Measurements from ENCODE around the gene MLH3.

MLH3 gene

DNA sequence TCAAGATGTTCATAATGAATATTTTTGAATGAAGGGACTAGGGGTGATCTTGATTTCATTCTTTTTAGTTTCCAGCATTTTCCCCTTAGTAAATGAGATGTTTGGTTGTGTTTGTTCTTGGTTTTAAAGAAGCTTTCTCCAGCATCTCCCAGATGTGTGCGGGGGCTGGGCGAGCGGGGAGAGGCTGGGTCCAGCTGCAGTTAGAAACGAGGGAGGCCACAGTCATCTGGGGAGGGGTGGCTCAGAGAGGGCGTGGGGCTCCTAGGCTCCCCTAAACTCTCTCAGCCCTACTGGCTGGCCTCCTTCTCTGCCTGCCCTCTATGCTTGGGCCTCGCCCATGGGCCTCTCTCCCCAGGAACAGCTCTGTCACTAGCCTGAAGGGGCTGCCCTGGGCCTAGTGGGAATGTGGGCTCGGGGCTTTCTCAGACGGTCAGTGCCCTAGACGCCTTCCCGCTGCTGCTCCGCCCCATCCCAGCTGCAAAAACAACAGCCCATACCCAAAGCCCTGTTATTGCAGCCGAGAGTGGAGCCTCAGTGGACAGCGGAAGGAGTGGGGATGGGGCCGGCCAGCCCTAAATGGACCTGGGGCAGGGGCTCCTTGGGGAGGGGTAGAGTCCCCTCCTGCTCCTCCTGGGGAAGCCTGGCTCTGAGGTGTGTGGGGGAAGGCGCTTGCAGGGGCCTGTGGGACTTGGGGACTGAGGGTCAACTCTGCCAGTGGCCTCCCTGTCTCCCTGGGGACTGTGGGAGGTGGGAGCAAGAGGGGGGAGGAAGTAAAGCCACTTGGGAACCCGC, 66.8 kb downstream of the MLH3 start:
- no peak for DNase-seq (ENCODE audit: low read depth in 2 of 2)

DNA sequence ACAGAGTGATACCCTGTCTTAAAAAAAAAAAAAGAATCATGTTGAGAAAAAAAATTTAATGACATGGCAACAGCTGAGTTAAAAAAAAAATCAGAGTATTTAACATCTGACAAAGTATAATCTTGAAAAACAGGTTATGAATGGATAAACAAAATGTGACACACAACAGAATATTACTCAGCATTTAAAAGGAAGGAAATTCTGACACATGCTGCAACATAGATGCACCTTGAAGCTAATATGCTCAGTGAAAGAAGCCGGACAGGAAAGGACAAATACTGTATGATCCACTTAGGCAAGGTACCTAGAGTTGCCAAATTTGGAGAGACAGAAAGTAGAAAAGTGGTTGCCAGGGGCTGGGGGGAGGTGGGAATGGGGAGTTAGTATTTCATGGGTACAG, 67.9 kb downstream of the MLH3 start:
- DNase-seq (ENCODE audit: low read depth in 2 of 2): no peak

DNA sequence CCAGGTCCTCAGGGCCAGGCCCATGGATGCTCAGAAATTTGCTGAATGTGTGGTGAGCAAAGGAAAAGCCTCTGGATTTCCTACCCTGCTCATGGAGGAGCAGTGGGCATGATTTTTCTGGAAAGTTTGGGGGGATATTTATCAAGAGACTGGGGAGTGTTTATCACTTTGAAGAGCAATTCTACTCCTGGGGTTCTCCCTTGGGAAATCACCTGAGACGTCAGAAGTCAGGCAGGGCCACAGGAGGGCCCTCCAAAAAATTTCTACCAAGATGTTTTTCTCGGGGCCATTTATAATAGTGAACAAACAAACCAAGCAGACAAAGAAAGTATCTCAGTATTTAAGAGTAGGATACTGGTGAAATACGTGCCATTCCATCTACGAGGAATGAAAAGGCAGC, 68.6 kb downstream of the MLH3 start:
- no peak for DNase-seq (ENCODE audit: low read depth in 2 of 2)

DNA sequence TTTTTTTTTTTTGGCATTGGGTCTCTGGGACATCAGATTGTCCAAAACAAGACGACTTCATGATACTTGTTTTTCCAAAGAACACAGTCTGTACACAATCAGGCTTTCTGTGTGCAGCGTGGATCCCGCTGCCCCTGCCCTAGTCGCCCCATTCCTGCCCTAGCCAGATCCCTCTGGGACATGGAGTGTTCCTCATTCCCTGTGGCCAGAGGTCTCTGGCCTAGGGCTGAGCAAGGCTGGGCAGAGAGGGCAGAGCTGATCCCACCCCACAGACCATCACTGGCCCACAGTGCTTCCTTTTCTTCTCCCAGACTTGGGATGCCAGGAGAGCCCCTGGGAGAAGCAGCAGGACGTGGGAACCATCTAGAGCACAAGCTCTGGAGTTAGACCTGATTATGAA, 69.4 kb downstream of the MLH3 start:
- no peak for DNase-seq (ENCODE audit: low read depth in 2 of 2)

DNA sequence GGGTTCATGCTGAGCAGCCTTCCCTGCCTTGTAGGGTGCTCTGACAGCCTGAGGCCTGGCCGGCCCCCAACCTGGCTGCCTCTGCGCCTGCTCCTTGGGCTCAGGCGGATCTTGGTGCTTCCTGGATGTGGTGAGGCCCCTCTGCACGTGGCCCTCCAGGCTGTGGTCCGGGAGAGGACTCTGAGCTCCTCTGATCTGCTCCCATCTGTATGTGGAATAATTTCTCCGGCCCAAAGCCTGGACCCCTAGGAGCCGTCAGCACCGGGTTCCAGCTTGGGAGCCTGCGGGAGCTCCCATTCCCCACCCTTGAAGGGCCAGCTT, 69.8 kb downstream of the MLH3 start:
- no peak for DNase-seq (ENCODE audit: low read depth in 2 of 2)

DNA sequence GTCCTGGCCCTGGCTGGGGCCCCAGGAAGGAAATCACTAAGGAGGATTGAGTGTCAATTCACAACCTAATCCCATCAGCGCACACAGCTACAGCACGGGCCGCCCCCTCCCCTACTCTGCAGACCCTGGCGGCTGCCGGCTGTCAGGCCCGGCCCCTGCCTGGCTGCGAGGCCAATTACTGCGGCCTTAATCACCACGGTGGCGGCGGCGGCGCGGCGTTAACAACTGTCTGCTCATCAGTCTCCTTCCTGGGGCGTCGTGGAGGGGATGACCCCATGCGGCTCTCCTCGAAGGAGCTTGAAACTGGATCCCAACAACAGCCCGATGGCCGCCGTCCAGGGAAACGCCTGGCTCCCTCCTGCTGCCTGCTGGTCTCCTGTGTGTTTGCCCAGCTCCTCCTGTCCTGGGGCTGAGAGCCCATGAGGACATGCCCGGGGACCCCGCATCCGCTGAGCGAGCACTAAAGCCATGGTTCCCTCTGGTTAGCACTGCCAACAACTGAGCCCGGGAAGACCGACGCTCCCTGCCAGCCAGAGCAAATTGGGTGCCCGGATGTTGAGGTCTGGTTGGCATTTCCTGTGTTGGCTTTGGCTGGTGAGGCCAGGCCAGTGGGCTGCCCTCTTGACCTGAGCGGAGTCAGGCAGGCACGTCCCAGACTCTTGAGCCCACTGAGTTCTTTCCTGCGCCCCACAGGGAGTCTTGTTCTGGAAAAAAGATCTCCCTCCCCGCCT, 70.4 kb downstream of the MLH3 start:
- no peak for DNase-seq (ENCODE audit: low read depth in 2 of 2)

DNA sequence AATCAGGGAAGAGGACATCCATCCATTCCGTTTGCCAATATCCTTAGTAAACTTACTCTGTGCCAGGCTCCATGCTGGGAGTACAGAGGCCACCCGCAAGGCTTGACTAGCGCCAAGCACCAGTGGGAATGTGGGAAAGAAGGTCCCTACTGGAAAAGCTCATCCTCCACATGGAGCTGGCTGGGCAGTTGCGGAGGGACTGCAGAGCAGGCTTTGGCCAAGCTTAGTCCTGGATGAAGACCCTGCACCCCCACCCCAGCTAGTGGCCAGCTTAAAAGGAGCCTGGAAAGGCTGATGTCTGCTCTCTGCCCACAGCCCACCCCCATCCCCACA, 70.9 kb downstream of the MLH3 start:
- DNase-seq (ENCODE audit: low read depth in 2 of 2): no peak

DNA sequence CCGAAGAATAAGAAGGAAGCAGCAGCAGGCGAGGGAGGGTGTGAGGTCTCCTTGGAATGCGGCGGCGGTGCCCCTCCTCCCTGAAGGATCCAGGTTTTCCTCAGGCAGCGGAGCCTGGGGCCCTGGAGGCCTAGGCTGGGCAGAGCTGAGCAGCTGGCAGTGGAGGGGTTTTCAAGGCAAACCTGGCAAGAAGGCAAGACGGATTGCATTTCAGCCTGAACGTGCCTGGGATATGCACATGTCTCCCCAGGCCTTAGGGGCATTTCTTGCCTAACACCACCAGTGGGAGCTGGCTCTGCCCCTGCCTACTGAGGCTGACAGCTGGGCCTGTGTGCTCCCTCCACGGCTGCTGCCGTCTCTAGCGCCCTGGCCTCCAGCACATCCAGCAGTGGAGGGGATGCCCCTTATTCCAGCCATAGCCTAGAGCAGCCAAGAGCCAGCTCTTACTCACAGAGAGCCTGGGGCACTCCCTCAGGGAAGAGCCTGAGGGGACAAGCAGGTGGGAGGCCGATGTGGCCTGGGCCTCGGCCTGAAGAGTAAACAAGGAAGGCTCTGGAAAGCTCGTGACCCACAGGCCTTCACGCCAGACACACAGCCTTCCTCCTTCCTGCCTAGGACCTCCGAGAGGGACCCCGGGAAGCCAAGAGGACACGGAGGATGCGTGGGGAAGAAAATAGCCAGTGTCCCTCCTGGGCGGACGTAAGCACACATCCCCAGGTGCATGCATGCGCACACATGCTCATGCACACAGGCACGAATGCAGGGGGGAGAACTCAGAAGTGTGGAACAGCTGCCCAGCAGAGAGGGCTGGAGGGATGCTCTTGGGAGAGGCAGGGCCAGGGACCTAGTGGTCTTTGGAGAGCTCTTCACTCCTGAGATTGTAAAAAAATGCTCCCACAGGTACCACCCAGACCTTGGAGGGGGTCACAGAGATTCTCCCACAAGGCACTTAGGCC, 71.5 kb downstream of the MLH3 start:
- DNase-seq (ENCODE audit: low read depth in 2 of 2): no peak

DNA sequence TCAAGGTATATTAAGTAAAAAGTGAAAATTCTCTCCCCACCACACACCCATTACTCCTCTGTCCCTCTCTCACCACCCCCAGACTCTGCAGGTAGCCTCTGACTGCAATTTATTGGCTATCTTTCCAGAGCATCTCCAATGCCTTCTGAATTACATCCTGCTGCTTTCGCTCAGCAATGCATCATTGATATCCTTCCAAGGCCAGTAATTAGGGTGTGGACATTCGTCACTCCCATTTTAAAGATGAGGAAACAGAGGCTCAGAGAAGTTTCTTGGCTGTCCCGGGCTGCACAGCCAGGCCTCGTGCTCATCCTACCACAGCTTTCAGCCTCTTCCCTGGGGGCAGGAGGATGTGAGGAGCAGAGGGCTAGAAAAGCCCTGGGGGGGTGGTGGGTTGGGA, 72.2 kb downstream of the MLH3 start:
- no peak for DNase-seq (ENCODE audit: low read depth in 2 of 2)

DNA sequence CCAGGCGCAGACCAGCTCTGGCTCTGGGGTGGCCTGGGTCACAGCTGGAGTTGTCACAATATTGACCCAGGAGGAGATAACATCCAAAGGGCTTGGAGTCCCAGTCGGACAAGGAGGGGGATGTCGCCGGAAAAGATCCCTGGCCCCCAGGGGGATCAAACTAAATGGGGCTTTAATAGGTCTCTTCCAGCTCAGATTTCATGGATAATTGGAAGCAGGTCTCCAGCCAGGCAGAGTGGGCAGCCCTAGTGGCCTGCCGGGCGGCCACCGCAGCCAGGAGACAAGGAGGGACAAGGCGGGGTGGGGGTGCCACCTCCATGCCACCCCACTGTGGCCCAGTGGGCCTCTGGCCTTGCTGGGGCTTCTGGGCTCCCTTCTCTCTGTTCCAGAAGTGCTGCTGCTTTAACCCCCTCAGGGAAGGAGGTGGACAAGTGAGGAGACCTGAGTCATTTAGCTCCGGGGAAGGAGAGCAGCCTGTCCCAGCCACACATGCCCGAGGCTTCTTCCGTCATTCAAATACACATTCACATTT, 72.8 kb downstream of the MLH3 start:
- no peak for DNase-seq (ENCODE audit: low read depth in 2 of 2)

DNA sequence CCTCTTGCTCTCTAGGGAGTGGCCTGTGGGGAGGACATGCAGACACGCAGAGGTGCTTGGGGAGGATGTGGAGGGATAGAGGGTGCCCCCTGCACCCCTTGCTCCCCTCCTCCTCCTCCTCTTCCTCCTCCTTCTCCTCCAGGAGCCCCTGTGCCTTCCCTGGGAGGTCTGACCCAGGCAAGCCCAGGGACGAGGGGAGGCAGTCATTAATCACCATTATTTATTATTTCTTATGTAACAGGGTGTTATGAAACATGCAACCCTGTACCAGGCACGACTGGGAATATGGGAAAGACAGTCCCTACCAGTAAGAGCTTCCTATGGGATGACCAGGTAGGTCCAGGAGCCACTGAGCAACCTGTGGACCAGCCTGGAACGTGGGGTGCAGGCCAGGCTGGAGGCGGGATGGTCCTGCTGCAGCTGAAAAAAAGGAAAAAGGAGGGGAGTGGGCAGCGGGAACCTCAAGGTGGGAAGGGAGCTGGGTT, 73.3 kb downstream of the MLH3 start:
- DNase-seq (ENCODE audit: low read depth in 2 of 2): no peak

DNA sequence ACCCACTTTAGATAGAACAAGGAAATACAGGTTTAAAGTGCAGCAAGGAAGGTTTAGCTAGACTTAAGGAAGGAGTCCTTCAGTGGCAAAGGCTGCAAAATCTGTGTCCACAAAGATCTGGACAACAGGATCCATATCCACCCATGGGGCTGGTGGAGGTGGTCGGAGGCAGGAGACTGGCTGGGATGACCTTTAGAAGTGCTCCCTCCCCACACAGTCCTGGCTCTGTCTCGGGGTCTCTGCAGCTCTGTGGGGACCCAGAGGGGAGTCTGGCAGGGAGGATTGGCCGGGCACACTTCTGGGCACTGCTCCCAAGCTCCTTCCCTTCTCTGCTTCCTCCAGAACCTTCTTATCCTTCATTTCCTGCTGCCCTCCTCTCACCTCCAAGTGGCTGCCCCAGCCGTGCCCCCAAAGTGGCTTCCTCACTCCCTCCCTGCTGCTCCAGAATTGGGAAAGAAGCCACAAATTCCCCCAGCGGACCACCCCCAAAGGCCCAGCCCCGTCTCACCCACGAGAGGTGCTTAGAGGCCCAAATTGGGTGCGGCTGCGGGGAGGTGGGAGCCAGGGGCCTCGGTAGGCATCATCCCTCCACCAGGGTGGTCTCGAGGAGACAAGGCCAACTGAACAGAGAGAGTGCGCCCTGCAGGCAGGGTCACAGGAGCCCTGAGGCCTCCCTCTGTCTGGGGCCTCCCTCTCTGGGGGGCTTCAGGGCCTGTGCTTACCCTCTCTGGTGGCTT, 73.9 kb downstream of the MLH3 start:
- DNase-seq (ENCODE audit: low read depth in 2 of 2): no peak

DNA sequence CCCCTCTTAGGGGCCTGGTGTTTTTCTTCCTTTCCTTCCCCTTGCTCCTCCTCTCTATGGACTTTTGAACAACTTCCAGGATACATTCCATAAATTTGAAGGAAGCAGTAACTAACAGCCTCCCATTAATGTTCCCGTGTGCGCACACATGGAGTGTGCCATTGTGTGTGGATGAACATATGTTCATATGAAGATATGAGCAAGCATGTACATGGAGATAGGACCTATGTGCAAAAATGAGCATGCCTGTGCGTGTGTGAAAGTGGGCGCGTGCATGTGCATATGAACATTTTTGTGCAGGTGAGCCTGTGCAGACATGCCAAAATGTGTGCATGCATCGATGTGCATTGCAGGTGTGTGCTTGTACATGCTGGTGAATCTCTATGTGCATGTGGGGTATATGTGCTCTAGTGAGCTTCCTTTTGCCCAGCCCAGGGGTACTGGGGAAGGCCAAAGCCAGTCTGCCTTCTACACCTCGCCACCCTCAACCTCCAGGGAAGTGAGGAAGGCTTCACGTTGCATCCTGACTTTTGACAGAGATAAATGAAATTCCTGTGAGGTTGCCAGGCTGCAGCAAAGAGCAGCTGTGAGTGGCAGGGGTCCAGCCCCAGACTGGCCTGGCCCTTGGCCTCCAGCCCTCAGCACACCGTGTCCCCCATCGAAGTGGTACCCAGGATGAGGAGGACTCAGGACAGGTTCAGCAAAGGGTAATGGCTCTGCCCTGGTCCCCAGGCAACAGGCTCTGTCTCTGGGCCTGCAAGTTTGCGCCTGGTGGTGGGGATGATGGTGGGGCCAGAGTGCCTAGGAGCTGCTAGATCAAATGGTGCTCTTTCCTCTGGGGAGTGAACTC, 74.8 kb downstream of the MLH3 start:
- DNase-seq (ENCODE audit: low read depth in 2 of 2): no peak

DNA sequence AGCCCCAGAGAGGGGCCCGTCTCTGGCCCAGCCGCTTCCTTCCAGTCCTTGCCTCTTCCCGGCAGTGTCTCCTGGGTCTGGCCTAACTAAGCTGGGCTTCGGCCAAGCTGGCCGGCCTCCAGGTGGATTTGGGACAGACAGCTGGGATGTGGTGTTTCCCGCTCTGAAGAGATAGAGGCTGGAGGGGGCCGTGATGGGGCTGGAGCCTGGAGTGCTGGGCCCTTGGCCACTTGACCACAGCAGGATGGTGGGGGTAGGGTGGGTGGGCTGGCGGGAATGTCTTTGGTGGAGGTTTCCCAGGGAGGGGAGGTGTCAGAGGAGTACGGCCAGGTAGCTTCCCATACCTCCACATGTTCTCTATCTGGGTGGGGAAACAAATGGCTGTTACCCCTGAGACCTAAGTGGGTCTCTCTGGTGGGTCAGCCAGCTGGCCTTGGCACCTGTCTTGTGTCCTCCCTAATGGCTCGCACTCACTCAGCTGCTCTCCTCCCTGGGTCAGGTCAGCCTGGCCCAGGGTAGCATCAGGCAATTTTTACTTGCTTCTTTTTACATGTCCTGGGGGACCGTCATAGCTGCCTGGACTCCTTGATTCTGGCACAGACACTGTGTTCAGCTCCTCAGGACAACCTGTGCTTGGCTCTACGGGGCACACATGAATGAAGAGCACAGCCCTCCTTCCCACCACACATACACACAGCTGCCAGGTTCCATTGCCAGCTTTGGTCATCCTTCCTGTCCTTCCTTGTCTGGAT, 76.0 kb downstream of the MLH3 start:
- no peak for DNase-seq (ENCODE audit: low read depth in 2 of 2)

DNA sequence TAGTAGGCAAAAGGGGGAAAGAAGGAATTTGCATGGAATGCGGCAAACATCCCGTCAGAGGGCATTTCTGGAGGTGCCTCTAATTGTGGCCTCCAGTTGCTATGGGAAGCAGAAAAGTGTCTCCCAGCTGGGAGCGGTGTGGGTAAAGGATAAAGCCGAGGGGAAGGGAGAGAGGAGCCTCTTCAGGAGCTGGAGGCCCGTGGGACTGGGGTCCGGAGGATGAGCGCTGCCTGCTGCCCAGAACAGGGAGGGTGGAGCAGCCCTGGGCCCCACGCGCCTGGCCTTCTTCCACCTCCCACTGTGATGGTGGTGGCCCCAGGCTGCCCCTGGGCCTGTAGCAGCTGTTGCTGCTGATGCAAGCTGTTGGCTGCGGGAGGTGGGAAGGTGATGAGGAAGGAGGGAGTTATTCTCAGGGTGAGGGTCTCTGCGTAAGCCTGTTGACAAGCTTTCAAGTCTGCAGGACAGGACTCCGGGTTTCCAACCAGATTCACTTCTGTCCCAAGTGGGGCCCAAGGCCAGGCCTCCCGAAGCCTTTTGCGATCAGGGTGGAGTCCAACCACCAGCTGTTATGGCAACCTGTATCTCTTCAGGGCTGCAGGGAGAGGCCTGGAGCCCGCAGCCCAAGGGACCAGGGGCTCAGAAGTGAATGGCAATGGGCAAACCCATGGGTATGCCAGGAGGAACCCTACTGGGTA, 76.8 kb downstream of the MLH3 start:
- no peak for DNase-seq (ENCODE audit: low read depth in 2 of 2)

DNA sequence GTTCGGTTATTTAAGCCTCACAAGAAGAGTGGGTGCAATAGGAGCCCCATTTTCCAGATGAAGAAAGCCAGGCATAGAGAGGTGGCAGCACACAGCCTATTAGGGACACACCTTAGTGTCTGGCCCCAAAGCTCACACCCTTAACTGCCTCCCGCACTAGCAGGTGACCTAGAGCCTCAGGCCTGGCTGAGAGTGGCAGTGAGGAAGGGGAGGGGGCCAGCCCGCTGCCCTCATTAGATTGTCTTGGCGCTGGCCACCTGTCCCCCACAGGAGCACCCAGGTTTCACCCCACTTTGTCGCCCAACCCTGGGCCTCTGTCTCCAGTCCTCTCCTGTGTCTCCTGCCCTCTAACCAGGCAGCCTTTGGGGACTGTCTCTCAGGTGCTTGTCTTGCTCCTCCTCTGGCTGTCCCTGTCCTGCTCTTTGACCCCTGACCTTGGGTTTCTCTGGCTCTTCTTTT, 77.3 kb downstream of the MLH3 start:
- DNase-seq (ENCODE audit: low read depth in 2 of 2): no peak

DNA sequence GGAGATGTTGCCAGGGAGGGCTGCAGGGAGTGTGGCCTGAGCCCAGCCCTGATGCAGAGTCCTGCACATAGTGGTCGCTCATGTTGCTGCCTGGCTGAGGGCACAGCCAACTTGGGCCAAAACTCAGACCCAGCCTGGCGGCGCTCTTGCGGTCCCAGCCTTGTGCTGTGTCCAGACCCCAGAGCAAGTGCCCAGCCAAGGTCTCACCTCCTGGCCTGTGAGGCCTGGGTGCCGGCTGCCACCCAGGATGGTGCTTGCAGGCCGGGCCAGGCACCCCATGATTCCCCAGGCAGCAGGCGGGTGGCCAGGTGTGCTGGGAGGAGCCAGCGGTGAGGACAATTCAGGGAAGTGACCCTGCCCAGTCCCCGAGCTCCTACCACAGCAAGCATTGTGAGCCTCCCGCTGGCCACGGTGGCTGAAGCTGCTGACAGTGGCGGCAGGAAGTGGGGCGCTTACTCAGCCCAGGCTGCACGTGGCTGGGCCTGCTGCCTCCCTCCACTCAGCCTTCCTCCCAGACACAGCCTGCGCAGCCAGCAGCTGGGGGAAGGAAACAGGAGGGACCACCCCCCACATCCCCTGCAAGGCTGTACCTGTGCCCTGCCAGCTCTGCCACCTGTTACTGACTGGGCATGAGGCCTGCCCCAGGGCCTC, 78.1 kb downstream of the MLH3 start:
- DNase-seq (ENCODE audit: low read depth in 2 of 2): no peak

DNA sequence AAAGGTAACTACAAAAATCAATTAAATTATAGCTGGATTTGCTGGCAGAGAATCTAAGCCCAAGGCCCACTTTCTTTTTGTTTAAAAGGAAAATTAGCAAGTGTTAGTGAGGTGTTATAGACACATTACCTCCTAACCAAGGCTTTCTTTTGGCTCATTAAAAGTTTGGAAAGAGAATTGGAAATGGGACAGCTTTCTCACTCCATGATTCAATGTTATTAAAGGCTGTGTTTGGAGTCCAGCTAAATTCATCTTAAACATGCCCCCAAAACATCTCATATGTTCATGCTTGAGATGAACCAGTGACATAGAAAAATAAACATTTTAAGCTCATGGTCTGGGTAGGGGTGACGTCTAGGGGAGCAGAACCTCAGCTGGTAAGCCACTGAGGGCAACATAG, 82.5 kb downstream of the MLH3 start:
- DNase-seq (ENCODE audit: low read depth in 2 of 2): no peak
